ENCODE measurements around the gene CREB3L1. TPM values are rescaled to one million over a fixed set of nuclear protein-coding genes. Genes with fewer than 3 reads are reported as not detected.
A peak's percentile ranks its signal among the peaks of the same experiment; 100 is the strongest.

CREB3L1 gene
- total and polyA plus RNA-seq, 4 donors = 16.8 to 54.0 (median 36.8) TPM

DNA sequence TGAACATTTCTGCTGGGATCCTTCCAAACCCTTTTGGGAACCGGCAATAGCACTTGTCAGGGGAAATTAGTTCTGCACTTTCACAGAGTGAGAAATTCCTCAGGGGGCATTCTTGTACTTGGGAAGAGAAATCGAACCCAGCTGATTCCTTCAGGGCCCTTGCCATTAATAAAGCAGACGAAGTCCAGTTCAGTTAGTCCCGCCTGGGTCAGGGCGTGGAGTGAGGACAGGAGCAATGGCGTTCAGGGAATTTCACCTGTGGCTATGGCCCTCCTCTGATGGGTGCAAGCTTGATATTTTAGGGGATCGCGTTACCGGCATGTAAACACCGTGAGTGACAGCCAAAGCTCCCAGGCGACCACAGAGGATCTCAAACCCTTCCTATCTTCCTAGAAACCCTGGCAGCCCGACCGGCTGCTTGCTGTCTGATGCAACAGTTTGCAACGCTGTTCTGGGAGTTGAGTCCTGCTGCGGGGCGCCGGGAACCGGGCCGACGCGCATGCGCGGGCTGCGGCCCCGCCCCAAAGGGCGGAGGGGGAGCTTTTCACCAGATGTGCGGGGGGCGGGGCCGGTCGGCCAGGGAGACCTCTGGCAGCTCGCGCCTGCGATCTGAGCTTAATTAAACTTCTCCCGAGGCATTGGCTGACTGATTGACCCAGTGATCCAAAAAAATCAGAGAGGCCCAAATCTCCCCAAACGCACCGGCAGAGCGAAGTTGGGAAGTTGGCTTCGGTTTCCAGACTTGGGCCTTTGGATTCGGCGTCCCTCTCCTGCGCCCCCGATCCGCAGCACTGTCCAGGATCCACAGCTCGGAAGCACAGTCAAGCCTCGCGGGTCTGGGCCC is 34.3 kb upstream of the CREB3L1 start:
- peaks cover 6 to 27% (median 11%) of the 10 kb centered on the region in 5 donors for H3K4me1 ChIP-seq (ENCODE audit: control insufficient read depth in 5 of 5, insufficient read depth in 5 of 5, low read length in 5 of 5)
- peak overlapping the region; percentile 90 to 95 for H3K27ac ChIP-seq (ENCODE audit: low read depth in 1 of 2, low read length in 1 of 2)
- TF ChIP-seq, protein P1, sequence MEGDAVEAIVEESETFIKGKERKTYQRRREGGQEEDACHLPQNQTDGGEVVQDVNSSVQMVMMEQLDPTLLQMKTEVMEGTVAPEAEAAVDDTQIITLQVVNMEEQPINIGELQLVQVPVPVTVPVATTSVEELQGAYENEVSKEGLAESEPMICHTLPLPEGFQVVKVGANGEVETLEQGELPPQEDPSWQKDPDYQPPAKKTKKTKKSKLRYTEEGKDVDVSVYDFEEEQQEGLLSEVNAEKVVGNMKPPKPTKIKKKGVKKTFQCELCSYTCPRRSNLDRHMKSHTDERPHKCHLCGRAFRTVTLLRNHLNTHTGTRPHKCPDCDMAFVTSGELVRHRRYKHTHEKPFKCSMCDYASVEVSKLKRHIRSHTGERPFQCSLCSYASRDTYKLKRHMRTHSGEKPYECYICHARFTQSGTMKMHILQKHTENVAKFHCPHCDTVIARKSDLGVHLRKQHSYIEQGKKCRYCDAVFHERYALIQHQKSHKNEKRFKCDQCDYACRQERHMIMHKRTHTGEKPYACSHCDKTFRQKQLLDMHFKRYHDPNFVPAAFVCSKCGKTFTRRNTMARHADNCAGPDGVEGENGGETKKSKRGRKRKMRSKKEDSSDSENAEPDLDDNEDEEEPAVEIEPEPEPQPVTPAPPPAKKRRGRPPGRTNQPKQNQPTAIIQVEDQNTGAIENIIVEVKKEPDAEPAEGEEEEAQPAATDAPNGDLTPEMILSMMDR (IDR thresholded peaks at IDR 0.05; ENCODE audit: control extremely low read depth, extremely low read depth) = no peak
- peak; percentile 87 for ATAC-seq (ENCODE audit: insufficient read depth, low FRiP score)
- peak; percentile 96 to 97 (median 96) for DNase-seq
- H3K4me3 ChIP-seq = peak overlapping the region; percentile 26
- H3K27me3 ChIP-seq (ENCODE audit: control insufficient read depth in 3 of 3, insufficient read depth in 3 of 3, low read length in 2 of 3) = peaks cover 0 to 5% (median 0%) of the 10 kb centered on the region in 3 donors
- H3K36me3 ChIP-seq (ENCODE audit: control insufficient read depth in 4 of 4, insufficient read depth in 4 of 4, low read length in 4 of 4) = no peaks in the 10 kb centered on the region
- WGBS, 2 donors = 1% methylated on average over 46 of the region's 46 CpGs
- H3K9ac ChIP-seq (ENCODE audit: insufficient read depth in 1 of 2, low read length in 2 of 2) = peak overlapping the region in 1 of 2 donors; percentile 81
- H3K9me3 ChIP-seq (ENCODE audit: control insufficient read depth in 4 of 4, insufficient read depth in 3 of 4, low read length in 3 of 4) = no peaks in the 10 kb centered on the region

DNA sequence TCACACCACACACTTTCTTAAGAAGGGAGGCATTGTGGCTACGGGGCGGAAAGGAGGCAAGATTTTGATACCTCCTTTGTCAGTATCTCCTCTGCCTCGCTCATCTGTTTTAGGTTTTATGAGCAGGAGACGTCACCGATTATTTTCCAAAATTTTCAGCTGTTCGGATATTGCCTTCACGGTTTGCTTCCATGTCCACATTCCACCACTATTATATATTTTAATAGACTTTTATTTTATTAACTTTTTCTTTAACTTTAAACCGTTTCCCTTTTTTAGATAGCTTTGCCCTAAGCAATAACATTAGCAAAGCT is 33.7 kb upstream of the CREB3L1 start:
- no peak for DNase-seq
- ATAC-seq (ENCODE audit: insufficient read depth, low FRiP score) = no peak
- WGBS, 2 donors = 42 to 43% methylated on average over 8 of the region's 8 CpGs
- TF ChIP-seq, protein P1 (IDR thresholded peaks at IDR 0.05; ENCODE audit: control extremely low read depth, extremely low read depth) = no peak
- peaks cover 3 to 22% (median 10%) of the 10 kb centered on the region in 5 donors for H3K4me1 ChIP-seq (ENCODE audit: control insufficient read depth in 5 of 5, insufficient read depth in 5 of 5, low read length in 5 of 5)
- peak overlapping the region; percentile 11 for H3K4me3 ChIP-seq
- peak overlapping the region; percentile 38 to 43 for H3K27ac ChIP-seq (ENCODE audit: low read depth in 1 of 2, low read length in 1 of 2)
- peak overlapping the region in 1 of 2 donors; percentile 70 for H3K9ac ChIP-seq (ENCODE audit: insufficient read depth in 1 of 2, low read length in 2 of 2)
- no peaks in the 10 kb centered on the region for H3K36me3 ChIP-seq (ENCODE audit: control insufficient read depth in 4 of 4, insufficient read depth in 4 of 4, low read length in 4 of 4)
- no peaks in the 10 kb centered on the region for H3K9me3 ChIP-seq (ENCODE audit: control insufficient read depth in 4 of 4, insufficient read depth in 3 of 4, low read length in 3 of 4)
- peaks cover 0 to under 1% (median 0%) of the 10 kb centered on the region in 3 donors for H3K27me3 ChIP-seq (ENCODE audit: control insufficient read depth in 3 of 3, insufficient read depth in 3 of 3, low read length in 2 of 3)

GRCh38 chr11:46246521-46246920 is 30.9 kb upstream of the CREB3L1 start:
- H3K9me3 ChIP-seq (ENCODE audit: control insufficient read depth in 4 of 4, insufficient read depth in 3 of 4, low read length in 3 of 4) = no peaks in the 10 kb centered on the region

More at GRCh38 chr11:46246521-46246920, 30.9 kb upstream of the CREB3L1 start:
- no peak overlapping the region for H3K27ac ChIP-seq (ENCODE audit: low read depth in 1 of 2, low read length in 1 of 2)
- H3K4me3 ChIP-seq = no peak overlapping the region
- DNase-seq (no peak), ATAC-seq (ENCODE audit: insufficient read depth, low FRiP score) (no peak)
- TF ChIP-seq, protein P1 (IDR thresholded peaks at IDR 0.05; ENCODE audit: control extremely low read depth, extremely low read depth) = no peak
- 91 to 97% methylated on average over 1 of the region's 1 CpG for whole genome bisulfite sequencing, 2 donors
- H3K27me3 ChIP-seq (ENCODE audit: control insufficient read depth in 3 of 3, insufficient read depth in 3 of 3, low read length in 2 of 3) = no peaks in the 10 kb centered on the region
- H3K36me3 ChIP-seq (ENCODE audit: control insufficient read depth in 4 of 4, insufficient read depth in 4 of 4, low read length in 4 of 4) = no peaks in the 10 kb centered on the region
- H3K9ac ChIP-seq (ENCODE audit: insufficient read depth in 1 of 2, low read length in 2 of 2) = no peak overlapping the region
- peaks cover 3 to 21% (median 10%) of the 10 kb centered on the region in 5 donors for H3K4me1 ChIP-seq (ENCODE audit: control insufficient read depth in 5 of 5, insufficient read depth in 5 of 5, low read length in 5 of 5)

Measured in lung (tissue), 12 donors.